Vagina (tissue), 2 donors: ENCODE measurements around the gene SENP5. TPM values are rescaled to one million over a fixed set of nuclear protein-coding genes. Genes with fewer than 3 reads are reported as not detected.

Experiments used
- DNase-seq, 2 donors: peaks; one replicate each; pipeline ENCODE4 v3.0.0-alpha.2; 2017; ENCODE audit errors: extremely low spot score in 2 of 2
- H3K27ac ChIP-seq: fragments of 200-600 bp; sonication (generic); one replicate; pipeline ENCODE4 v1.5.1; 2019
- H3K27me3 ChIP-seq: fragments of 200-600 bp; sonication (generic); one replicate; pipeline ENCODE4 v1.5.1; 2019
- H3K36me3 ChIP-seq, 2 donors: fragments of 200-600 bp; sonication (generic); one replicate each; pipeline ENCODE4 v1.5.1; 2017 to 2019
- H3K4me1 ChIP-seq: fragments of 200-600 bp; sonication (generic); one replicate; pipeline ENCODE4 v1.5.1; 2019
- H3K4me3 ChIP-seq, 2 donors: fragments of 200-600 bp; sonication (generic); 1 replicate in 1 of 2; 2 replicates in 1 of 2; pipeline ENCODE4 v1.5.1; 2016 to 2019
- H3K9me3 ChIP-seq: fragments of 200-600 bp; sonication (generic); one replicate; pipeline ENCODE4 v1.5.1; 2019
- CTCF ChIP-seq, 3 experiments: fragments of 450-650 bp in 2 of 3; fragments of 200-600 bp in 1 of 3; sonication (generic) in 1 of 3; IDR thresholded peaks; one replicate each; pipeline ENCODE4 v1.5.1; 2017 to 2019; ENCODE audit warnings: antibody characterized with exemption in 3 of 3, mild to moderate bottlenecking in 2 of 3, moderate library complexity in 2 of 3
- POLR2A ChIP-seq, 2 donors: fragments of 450-650 bp; IDR thresholded peaks; one replicate each; pipeline ENCODE4 v1.6.1; 2017; ENCODE audit warnings: antibody characterized with exemption in 2 of 2, mild to moderate bottlenecking in 2 of 2, moderate library complexity in 2 of 2
- POLR2AphosphoS5 ChIP-seq, 2 donors: sonication (generic); formaldehyde crosslinking; IDR thresholded peaks; one replicate each; pipeline ENCODE4 v1.9.0; 2017; ENCODE audit warnings: antibody characterized with exemption in 2 of 2, mild to moderate bottlenecking in 2 of 2, low read depth in 1 of 2; ENCODE audit not compliant: insufficient read depth in 1 of 2
- intact Hi-C: fragments of 100-400 bp; cut with DNase I; formaldehyde crosslinking; loops from one replicate; pipeline ENCODE4 v1.15.1; 2023
- total RNA-seq: library from RNA; depleted of rRNA; stranded (reverse); fragments of >200 nt; gene quantifications from one replicate; pipeline ENCODE4 v1.2.3, GENCODE V29; 2016

Gene SENP5
- total RNA-seq, 1 donor from 2014 or later, result 50.6 TPM

GRCh38 chr3:196894557-196895295, 27.0 kb downstream of the SENP5 start:
- H3K4me1 ChIP-seq, result no peaks in the 10 kb centered on the region
- intact Hi-C loops, result no loop called here
- H3K27me3 ChIP-seq, result no peaks in the 10 kb centered on the region
- H3K27ac ChIP-seq, result no peak overlapping the region
- peaks cover 0 to under 1% of the 10 kb centered on the region in 2 donors for H3K36me3 ChIP-seq
- no peak overlapping the region for H3K4me3 ChIP-seq
- TF ChIP-seq POLR2A (IDR thresholded peaks at IDR 0.05), result no peak
- no peak for TF ChIP-seq CTCF (IDR thresholded peaks at IDR 0.05)
- TF ChIP-seq POLR2AphosphoS5 (IDR thresholded peaks at IDR 0.05; ENCODE audit: insufficient read depth in 1 of 2, low read depth in 1 of 2), result no peak
- no peak for DNase-seq
- H3K9me3 ChIP-seq, result no peaks in the 10 kb centered on the region

GRCh38 chr3:196896229-196896628, 28.5 kb downstream of the SENP5 start:
- no peaks in the 10 kb centered on the region for H3K9me3 ChIP-seq
- no peak for TF ChIP-seq CTCF (IDR thresholded peaks at IDR 0.05)
- no peak for TF ChIP-seq POLR2AphosphoS5 (IDR thresholded peaks at IDR 0.05; ENCODE audit: insufficient read depth in 1 of 2, low read depth in 1 of 2)
- no peak for TF ChIP-seq POLR2A (IDR thresholded peaks at IDR 0.05)
- no peaks in the 10 kb centered on the region for H3K4me1 ChIP-seq
- intact Hi-C loops, result no loop called here
- no peak overlapping the region for H3K4me3 ChIP-seq
- peaks cover 0 to 16% of the 10 kb centered on the region in 2 donors for H3K36me3 ChIP-seq
- DNase-seq, result no peak
- H3K27me3 ChIP-seq, result no peaks in the 10 kb centered on the region
- H3K27ac ChIP-seq, result no peak overlapping the region

- Histone ChIP-seq H3K4me3 (no peak overlapping the region), H3K9me3 (no peaks in the 10 kb centered on the region), H3K27me3 (no peaks in the 10 kb centered on the region), H3K27ac (no peak overlapping the region), H3K36me3 (peaks cover 0 to 67% of the 10 kb centered on the region in 2 donors), H3K4me1 (no peaks in the 10 kb centered on the region)
- no peak for TF ChIP-seq POLR2AphosphoS5 (IDR thresholded peaks at IDR 0.05; ENCODE audit: insufficient read depth in 1 of 2, low read depth in 1 of 2)
- TF ChIP-seq POLR2A (IDR thresholded peaks at IDR 0.05), result no peak
- TF ChIP-seq CTCF (IDR thresholded peaks at IDR 0.05), result no peak
- no peak for DNase-seq
- intact Hi-C loops, result no loop called here
These were observed 34.0 kb downstream of the SENP5 start for GRCh38 chr3:196901768-196902167.

GRCh38 chr3:196902296-196902695, 34.6 kb downstream of the SENP5 start:
- no peak overlapping the region for H3K27ac ChIP-seq
- H3K36me3 ChIP-seq, result peaks cover 0 to 67% of the 10 kb centered on the region in 2 donors
- no peak for DNase-seq
- intact Hi-C loops, result no loop called here
- no peaks in the 10 kb centered on the region for H3K4me1 ChIP-seq
- no peaks in the 10 kb centered on the region for H3K9me3 ChIP-seq
- no peak overlapping the region for H3K4me3 ChIP-seq
- TF ChIP-seq POLR2A (IDR thresholded peaks at IDR 0.05), result no peak
- TF ChIP-seq CTCF (IDR thresholded peaks at IDR 0.05), result no peak
- no peak for TF ChIP-seq POLR2AphosphoS5 (IDR thresholded peaks at IDR 0.05; ENCODE audit: insufficient read depth in 1 of 2, low read depth in 1 of 2)
- H3K27me3 ChIP-seq, result no peaks in the 10 kb centered on the region

- intact Hi-C loops, result no loop called here
- no peak overlapping the region for H3K27ac ChIP-seq
- H3K9me3 ChIP-seq, result no peaks in the 10 kb centered on the region
- H3K4me3 ChIP-seq, result no peak overlapping the region
- H3K36me3 ChIP-seq, result peaks cover 0 to 72% of the 10 kb centered on the region in 2 donors
- no peak for DNase-seq
- H3K4me1 ChIP-seq, result no peaks in the 10 kb centered on the region
- H3K27me3 ChIP-seq, result no peaks in the 10 kb centered on the region
- TF ChIP-seq POLR2AphosphoS5 (IDR thresholded peaks at IDR 0.05; ENCODE audit: insufficient read depth in 1 of 2, low read depth in 1 of 2) (no peak), POLR2A (IDR thresholded peaks at IDR 0.05) (no peak), CTCF (IDR thresholded peaks at IDR 0.05) (no peak)
These were observed 36.0 kb downstream of the SENP5 start for GRCh38 chr3:196903740-196904139.
